GM19043 (cell line): ENCODE measurements around the gene EIF4G1.

Source experiments
- ATAC-seq: cut with Tn5 transposase; IDR thresholded peaks from one replicate; pipeline ENCODE4 v1.9.1; 2021; ENCODE audit warnings: low read depth; ENCODE audit not compliant: unreplicated experiment

EIF4G1 gene

DNA sequence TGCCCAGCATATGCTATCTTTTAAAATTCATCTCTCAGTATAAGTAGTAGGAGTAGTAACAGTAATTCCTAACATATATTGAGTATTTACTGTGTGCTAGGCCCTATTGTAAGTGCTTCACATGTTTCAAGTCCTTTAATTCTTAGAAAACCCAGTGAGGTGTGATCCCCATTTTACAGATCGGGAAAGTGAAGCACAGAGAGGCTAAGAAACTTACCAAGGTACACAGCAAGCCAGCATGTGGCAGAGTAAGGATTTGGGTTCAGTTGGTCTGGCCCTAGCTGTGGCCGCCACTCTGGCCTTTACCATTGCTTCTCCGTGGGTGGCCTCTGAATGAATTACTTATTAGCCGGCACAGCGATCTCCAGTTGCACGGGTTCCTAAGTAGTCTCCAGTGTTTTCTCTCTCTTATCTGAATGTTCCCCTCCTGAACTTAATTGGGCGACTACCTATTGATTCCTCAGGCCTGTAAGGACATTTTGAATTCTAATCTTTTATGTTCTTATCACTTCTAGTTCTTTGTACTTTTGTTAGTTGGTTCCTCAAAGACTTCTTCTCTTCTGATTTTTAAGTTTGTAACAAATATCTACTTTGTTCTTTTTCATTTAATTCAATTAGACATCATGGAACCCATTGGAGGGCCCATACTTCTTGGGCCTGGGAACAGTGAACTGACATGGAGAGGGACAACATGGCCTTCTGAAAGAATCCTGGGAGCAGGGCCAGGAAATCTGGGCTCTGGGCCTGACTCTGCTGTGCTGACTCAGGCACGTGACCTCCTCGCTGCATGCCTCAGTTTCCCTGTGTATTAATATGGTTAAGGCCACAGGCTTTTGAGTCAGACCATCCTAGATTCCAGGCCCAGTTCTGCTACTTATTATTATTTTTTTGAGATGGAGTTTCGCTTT is 35.4 kb downstream of the EIF4G1 start:
- ATAC-seq: no peak

DNA sequence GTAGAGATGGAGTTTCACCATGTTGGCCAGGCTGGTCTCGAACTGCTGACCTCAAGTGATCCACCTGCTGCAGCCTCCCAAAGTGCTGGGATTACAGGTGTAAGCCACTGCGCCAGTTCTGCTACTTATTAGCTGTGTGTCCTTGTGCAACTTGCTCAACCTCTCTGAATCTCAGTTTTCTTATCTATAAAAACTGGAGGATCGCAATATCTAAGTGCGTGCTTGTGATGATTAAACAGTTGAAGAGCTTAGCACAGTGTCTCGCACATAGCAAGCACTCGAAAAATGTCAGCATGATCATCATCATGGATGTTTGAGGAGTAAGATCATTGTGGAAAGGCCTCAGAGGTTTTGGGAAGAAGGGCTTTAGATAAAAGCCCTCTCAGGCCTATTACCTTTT is 36.2 kb downstream of the EIF4G1 start:
- no peak for ATAC-seq

- no peak for ATAC-seq
Measured at GRCh38 chr3:184351511-184352148, 37.2 kb downstream of the EIF4G1 start.

- no peak for ATAC-seq
Measured at GRCh38 chr3:184352149-184352785, 37.9 kb downstream of the EIF4G1 start.

GRCh38 chr3:184352897-184353545 is 38.6 kb downstream of the EIF4G1 start:
- no peak for ATAC-seq

- ATAC-seq: no peak
Measured at GRCh38 chr3:184353546-184353941, 39.1 kb downstream of the EIF4G1 start.

DNA sequence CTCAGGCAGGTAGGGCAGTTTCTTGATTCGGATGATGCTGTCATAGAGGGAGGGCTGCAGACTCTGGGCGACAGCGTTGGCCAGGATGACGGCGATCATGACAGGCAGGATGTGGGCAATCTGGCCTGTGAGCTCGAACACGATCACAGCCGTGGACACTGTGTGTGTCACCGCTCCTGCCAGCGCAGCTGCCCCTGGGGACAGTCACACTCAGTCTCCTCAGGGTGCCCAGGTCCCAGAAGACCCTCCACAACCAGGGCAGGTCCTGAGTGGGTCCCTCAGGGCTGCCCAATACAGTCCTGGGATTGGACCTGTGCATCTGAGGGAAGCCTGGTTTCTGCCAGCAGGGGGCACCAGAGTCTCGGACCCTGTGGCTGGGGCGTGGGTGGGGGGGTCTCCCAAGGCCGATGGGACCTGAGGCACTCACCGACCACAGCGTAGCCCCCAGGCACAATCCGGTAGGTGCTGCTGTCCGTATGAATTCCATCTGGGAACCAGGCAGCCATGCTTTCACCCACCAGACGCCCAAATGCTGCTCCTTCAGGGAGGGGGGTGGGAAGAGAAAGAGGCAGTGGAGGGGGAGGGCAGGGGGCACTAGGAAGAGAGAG is 39.8 kb downstream of the EIF4G1 start:
- no peak for ATAC-seq

DNA sequence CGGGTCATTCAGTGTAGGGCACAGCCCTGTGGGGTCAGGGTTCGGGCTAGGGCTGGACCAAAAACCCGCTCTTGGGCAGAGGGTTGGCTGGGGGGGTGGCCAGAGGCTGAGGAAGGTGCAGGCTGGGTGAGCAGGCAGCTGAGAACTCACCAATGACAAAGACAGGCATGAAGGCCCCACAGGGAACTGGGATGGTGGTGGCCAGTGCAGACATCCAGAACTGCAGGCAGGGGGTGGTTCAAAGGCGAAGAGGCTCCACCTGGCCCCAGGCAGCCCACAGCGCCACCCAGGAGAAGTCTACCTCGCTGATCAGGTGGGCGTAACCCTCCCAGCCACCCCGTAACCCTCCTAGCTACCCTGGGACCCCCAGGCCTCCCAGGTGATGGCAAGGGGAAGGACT is 40.3 kb downstream of the EIF4G1 start:
- ATAC-seq: no peak

- no peak for ATAC-seq
Measured at GRCh38 chr3:184355261-184356040, 41.0 kb downstream of the EIF4G1 start.

GRCh38 chr3:184357248-184358123 is 43.1 kb downstream of the EIF4G1 start:
- ATAC-seq: no peak

- ATAC-seq: no peak
Measured at GRCh38 chr3:184358124-184358767, 43.8 kb downstream of the EIF4G1 start.

- ATAC-seq: no peak
Measured at GRCh38 chr3:184358921-184359350, 44.5 kb downstream of the EIF4G1 start.

DNA sequence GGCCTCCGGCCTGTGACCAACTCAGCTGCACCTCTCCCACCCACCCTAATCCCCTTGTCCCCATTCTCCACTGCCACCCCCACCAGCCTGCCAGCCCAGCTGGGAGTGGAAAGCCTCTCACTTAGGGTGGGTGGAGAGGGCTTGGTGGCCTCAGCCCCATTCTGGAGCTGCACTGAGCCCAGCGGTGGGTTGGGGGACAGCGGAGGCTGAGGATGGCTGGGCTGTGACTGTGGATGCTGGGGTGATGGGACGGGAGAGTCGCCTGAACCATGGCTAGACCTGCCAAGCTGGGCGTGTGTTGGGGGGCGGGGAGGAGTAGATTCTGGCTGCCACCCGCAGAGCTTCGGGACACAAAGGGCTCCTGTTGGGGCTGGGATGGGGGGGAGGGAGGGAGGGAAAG is 45.2 kb downstream of the EIF4G1 start:
- ATAC-seq: no peak

DNA sequence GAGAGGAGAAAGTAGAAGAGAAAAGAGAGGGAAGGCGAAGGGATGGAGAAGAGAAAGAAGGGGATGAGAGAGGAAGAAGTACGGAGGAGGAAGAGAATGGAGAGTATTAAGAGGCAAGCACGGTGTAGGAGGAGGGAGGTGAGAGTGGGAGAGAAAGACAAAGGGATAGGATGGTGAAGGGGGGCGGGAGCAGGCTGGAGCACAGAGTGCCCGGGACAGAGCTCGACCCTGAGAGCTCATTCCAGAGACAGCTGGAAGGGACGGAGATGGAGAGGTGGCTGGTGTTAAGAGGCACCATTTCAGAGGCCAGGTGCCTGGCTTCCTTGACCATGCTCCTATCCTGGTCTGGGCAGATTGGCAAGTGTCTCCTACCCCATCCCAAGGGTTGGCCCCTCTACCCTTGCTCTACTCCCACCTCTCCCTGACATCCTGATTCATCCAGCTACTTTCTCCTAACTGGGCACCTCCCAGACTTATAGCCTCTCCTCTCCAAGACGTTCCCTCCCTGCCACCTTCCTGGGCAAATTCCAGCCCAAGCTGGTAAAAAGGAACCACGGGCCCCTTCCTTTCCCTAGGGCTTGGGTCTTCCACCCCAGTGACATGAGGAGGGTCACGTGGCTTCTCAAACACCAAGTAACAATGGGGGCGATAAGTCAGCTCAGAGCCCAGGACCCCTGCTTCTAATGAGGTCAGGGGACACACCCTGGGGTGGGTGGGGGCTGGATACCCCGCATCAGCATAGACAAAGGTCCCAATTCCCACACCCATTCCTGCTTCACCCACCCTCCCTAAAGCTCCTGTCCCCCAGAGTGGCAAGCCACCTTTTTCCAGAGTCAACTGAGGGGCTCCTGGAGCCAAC is 45.9 kb downstream of the EIF4G1 start:
- no peak for ATAC-seq

DNA sequence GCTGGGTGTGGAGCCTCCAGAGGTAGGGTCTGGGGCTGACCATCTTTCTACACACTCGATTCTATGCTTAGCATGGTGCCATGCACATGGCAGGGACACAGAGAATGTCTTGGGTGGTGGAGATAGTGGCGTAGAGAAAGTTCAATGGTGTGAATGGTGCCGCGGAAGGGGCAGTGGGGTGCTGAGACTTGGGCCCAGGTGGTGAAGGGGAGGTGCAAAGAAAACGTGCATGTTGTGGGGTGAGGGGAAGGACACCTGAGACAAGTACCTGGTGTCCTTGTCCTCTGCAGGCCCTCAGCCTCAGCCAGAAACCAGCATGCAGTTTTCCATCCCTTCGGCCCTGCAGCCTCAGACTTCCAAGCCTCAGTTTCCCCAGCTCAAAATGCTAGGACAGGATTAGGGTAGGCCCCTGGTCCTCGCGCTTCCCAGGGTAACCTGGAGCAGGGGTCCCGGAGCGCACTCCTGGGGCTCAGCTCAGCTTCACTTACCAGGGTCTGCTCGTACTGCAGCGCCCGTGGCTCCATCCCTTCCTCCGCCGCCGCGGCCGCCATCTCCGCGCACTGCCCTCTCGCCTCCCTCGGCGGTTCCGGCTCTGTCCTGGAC is 46.6 kb downstream of the EIF4G1 start:
- no peak for ATAC-seq

GRCh38 chr3:184361532-184361931 is 47.1 kb downstream of the EIF4G1 start, which contains the start of the genes CLCN2 and POLR2H:
TSS of gene CLCN2 (minus strand) at chr3:184361605. CDS start at chr3:184361479, 126 bp downstream.
TSS of gene POLR2H (plus strand) at chr3:184361710. CDS start at chr3:184363493, 1,783 bp downstream.
- peak; percentile 32 for ATAC-seq
